ENCODE data around the gene NIPSNAP2. TPM values are rescaled to one million over a fixed set of nuclear protein-coding genes. Genes with fewer than 3 reads are reported as not detected.
"Not testable (repeated sequence)": the region's sequence is repeated elsewhere in the genome, so short reads cannot be mapped to it uniquely, and the experiment has no call there.

Gene NIPSNAP2
- total RNA-seq, 1 experiment from 2014 or later = 38.5 TPM

- TF ChIP-seq ZNF425 (CRISPR knock-in tag; conservative IDR thresholded peaks at IDR 0.05) = no peak
- TF ChIP-seq FOXK1 (CRISPR knock-in tag; IDR thresholded peaks at IDR 0.05) = peak; percentile 91
- TF ChIP-seq SMAD3 (CRISPR knock-in tag; IDR thresholded peaks at IDR 0.05; ENCODE audit: borderline replicate concordance) = no peak
- peak; percentile 59; the same call in 1 of the 2 replicates for TF ChIP-seq USF2 (CRISPR knock-in tag; IDR thresholded peaks at IDR 0.05)
- TF ChIP-seq ZNF232 (CRISPR knock-in tag; IDR thresholded peaks at IDR 0.05) = 0 out of 2 replicates have a peak, but pooled peaks have one; percentile 23
- TF ChIP-seq ZNF671 (CRISPR knock-in tag; IDR thresholded peaks at IDR 0.05) = no peak
- peak; percentile 53; the same call in 1 of the 2 replicates for TF ChIP-seq USF1 (CRISPR knock-in tag; IDR thresholded peaks at IDR 0.05)
- 0 out of 2 replicates have a peak, but pooled peaks have one; percentile 44 for TF ChIP-seq IRF1 (CRISPR knock-in tag; IDR thresholded peaks at IDR 0.05)
- TF ChIP-seq NFATC4 (CRISPR knock-in tag; IDR thresholded peaks at IDR 0.05) = 0 out of 2 replicates have a peak, but pooled peaks have one; percentile 62
- 0 out of 2 replicates have a peak, but pooled peaks have one; percentile 60 for TF ChIP-seq ZBTB43 (CRISPR knock-in tag; IDR thresholded peaks at IDR 0.05)
- TF ChIP-seq PRRX2 (CRISPR knock-in tag; IDR thresholded peaks at IDR 0.05) = no peak
Measured at GRCh38 chr7:55951637-55952351, 12.6 kb upstream of the NIPSNAP2 start, which contains the start of gene MRPS17 (continued).

- H3K4me1 Mint-ChIP-seq, CTCF ChIA-PET: not testable (repeated sequence)
- DNase-seq (ENCODE audit: low spot score) = peak; percentile 13
Measured at GRCh38 chr7:55952352-55952671, 12.1 kb upstream of the NIPSNAP2 start.

GRCh38 chr7:55953707-55954475, 10.5 kb upstream of the NIPSNAP2 start:
- POLR2A ChIA-PET = no interaction called here
- Mint-ChIP-seq H3K9me3 (no peaks in the 10 kb centered on the region), H3K27ac (no peak overlapping the region), H3K27me3 (ENCODE audit: low read depth) (peaks cover 2% of the 10 kb centered on the region; the same call in 1 of the 2 replicates), H3K4me3 (peak overlapping the region; percentile 95), H3K4me1 (peaks cover 9% of the 10 kb centered on the region), H3K36me3 (peaks cover 31% of the 10 kb centered on the region)
- DNase-seq (ENCODE audit: low spot score) (no peak), ATAC-seq (no peak)
- CTCF ChIA-PET = interaction anchor here (2.1 kb wide), 1 partner anchor 11 kb away, joined by 7 read pairs; no protein-coding TSS in a partner anchor
- TF ChIP-seq NFYB (CRISPR knock-in tag; conservative IDR thresholded peaks at IDR 0.05; ENCODE audit: low read depth) = no peak
- TF ChIP-seq NR2C2 (CRISPR knock-in tag; IDR thresholded peaks at IDR 0.05) = no peak
- TF ChIP-seq ZNF671 (CRISPR knock-in tag; IDR thresholded peaks at IDR 0.05) = no peak
- no peak for TF ChIP-seq ZNF121 (CRISPR knock-in tag; IDR thresholded peaks at IDR 0.05)
- TF ChIP-seq PRDM15 (CRISPR knock-in tag; IDR thresholded peaks at IDR 0.05) = no peak
- TF ChIP-seq IRF2 (CRISPR knock-in tag; IDR thresholded peaks at IDR 0.05; ENCODE audit: borderline replicate concordance, low read depth) = no peak
- no peak for TF ChIP-seq ARID4B (CRISPR knock-in tag; IDR thresholded peaks at IDR 0.05; ENCODE audit: borderline replicate concordance)

More at GRCh38 chr7:55952352-55952671, 12.1 kb upstream of the NIPSNAP2 start:
- Mint-ChIP-seq H3K4me3 (peak overlapping the region; percentile 95), H3K27ac (peak overlapping the region; percentile 93), H3K36me3 (peaks cover 27% of the 10 kb centered on the region)
- H3K9me3 Mint-ChIP-seq; POLR2A ChIA-PET; H3K27me3 Mint-ChIP-seq (ENCODE audit: low read depth); ATAC-seq: not testable (repeated sequence)
